GM19468 (cell line): ENCODE data around the gene FNDC11.
"Not testable (repeated sequence)": the region's sequence is repeated elsewhere in the genome, so short reads cannot be mapped to it uniquely, and the experiment has no call there.

Experiments
- ATAC-seq: cut with Tn5 transposase; IDR thresholded peaks from one replicate; pipeline ENCODE4 v1.9.1; 2021; ENCODE audit warnings: mild to moderate bottlenecking, moderate library complexity, moderate number of reproducible peaks; ENCODE audit not compliant: unreplicated experiment; ENCODE audit errors: extremely low read depth

FNDC11 gene

GRCh38 chr20:63552481-63553249, 1.3 kb upstream of the FNDC11 start:
- no peak for ATAC-seq

DNA sequence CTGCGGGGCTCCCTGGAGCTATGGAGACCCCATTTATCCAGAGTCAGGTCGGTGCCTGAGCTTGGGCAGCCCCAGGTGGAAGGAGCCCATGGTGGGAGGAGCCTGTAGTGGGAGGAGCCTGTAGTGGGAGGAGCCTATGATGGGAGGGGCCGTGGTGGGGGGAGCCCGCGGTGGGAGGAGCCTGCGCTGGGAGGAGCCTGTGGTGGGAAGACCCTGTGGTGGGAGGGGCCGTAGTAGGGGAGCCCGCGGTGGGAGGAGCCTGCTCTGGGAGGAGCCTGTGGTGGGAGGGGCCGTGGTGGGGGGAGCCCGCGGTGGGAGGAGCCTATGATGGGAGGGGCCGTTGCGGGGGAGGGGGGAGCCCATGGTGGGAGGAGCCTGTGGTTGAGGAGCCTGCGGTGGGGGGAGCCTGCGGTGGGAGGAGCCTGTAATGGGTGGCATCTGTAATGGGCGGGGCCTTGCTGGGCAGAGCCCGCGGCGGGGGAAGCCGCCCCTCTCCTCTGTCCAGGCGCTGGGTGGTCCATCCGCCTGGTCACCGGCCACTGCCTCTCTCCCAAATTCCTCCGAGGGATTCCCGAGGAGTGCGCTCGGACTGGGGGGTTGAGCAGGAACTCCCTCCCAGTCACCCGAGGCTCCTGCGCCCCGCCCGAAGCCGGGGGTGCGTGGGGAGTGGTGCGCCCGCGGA, 567 bp upstream of the FNDC11 start:
- ATAC-seq = no peak

GRCh38 chr20:63554361-63555278, 661 bp downstream of the FNDC11 start:
- ATAC-seq = no peak

DNA sequence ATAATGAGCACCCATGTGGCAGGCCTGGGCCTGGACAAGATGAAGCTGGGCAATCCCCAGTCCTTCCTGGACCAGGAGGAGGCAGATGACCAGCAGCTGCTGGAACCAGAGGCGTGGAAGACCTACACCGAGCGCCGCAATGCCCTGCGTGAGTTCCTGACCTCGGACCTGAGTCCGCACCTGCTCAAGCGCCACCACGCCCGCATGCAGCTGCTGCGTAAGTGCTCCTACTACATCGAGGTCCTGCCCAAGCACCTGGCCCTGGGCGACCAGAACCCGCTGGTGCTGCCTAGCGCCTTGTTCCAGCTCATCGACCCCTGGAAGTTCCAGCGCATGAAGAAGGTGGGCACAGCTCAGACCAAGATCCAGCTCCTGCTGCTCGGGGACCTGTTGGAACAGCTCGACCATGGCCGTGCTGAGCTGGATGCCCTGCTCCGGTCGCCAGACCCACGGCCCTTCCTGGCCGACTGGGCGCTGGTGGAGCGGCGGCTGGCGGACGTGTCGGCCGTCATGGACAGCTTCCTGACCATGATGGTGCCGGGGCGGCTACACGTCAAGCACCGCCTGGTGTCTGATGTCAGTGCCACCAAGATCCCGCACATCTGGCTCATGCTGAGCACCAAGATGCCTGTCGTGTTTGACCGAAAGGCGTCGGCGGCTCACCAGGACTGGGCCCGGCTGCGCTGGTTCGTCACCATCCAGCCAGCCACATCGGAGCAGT, 1.9 kb downstream of the FNDC11 start:
- no peak for ATAC-seq

GRCh38 chr20:63556873-63557478, 3.0 kb downstream of the FNDC11 start:
- ATAC-seq = no peak

GRCh38 chr20:63557481-63557891, 3.5 kb downstream of the FNDC11 start:
- ATAC-seq = no peak

DNA sequence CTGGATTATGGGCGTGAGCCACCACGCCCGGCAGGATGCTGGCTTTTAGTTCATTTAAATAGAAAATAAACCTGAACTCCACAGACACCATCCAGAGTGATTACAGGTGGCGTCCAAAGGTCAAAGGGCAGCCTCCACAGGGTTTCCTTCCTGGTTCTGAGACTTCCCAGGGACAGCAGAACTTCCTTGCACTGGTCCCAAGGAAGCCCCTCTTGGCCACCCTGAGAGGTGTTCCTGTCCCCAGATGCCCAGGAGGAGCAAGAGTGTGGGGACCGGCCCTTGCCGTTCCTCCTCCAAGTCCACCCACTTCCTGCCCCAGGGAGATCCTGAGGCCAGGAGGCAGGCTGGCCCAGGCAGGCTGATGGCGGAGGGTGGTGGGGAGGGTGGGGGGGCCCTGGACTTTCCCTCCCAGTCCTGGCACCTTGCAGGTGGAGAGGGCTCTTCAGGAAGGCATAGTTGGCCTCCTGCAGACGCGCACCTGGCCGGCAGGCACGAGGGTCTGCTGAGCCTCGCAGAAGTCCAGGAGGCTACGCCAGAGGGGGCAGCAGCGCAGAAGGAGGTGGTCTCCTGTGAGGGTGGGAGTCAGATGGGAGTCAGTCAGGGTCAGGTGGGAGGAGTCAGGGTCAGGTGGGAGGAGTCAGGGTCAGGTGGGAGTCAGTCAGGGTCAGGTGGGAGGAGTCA, 5.0 kb downstream of the FNDC11 start:
- ATAC-seq = no peak

DNA sequence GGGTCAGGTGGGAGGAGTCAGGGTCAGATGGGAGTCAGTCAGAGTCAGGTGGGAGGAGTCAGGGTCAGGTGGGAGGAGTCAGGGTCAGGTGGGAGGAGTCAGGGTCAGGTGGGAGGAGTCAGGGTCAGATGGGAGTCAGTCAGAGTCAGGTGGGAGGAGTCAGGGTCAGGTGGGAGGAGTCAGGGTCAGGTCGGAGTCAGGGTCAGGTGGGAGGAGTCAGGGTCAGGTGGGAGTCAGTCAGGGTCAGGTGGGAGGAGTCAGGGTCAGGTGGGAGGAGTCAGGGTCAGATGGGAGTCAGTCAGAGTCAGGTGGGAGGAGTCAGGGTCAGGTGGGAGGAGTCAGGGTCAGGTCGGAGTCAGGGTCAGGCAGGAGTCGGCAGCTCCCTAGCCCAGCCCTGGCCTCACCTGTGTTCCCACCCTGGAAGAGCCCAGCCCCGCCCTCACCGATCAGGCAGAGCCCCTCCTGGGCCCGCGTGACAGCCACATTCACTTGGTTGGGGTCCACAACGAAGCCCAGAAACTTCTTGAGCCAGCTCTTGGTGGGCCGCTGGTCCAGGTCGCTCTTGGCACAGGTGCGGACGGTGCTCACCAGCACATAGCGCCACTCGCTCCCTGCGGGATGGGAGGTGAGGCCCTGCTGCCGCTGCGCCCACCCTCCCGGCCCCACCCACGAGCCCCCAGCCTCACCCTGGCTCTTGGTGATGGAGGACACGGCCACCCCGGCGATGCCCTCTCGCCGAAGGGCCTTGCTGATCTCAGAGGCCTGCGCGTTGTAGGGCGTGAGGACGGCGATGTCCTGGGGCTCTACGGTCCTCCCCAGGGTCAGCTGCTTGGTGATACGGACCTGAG, 5.8 kb downstream of the FNDC11 start:
- ATAC-seq = not testable (repeated sequence)

GRCh38 chr20:63560333-63560805, 6.4 kb downstream of the FNDC11 start:
- no peak for ATAC-seq

DNA sequence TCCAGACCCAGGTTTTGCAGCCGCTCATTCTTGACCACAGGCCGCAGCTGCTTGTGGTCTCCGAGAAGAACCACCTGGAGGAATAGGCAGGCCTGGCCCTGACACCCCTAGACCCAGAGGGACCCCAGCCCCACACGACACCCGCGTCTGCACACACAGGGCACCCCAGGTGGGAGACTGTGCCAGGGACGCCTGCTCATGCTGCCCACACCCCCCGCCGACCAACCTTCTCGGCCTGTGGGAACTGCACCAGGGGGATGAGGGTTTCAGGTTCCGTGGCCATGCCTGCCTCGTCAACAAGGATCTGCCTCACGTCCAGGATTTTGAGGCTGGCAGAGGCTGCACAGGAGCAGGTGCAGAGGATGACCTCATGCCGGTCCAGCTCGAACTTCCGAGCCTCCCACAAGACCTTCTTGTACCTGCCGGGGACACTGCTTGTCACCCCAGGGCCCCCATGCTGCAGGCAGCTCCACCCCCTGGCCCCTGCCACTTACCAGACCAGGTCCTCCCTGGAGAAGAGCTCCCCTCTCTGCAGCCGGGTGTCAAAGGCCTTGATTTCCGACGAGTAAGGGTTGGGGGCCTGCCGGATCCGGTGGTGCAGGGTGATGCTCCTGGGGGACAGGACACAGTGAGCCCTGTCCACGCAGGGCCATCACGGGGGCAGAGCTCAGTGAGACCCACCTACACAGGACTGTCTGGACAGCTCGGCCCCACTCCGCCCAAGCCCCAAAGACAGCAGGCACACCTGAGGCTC, 7.1 kb downstream of the FNDC11 start:
- no peak for ATAC-seq

DNA sequence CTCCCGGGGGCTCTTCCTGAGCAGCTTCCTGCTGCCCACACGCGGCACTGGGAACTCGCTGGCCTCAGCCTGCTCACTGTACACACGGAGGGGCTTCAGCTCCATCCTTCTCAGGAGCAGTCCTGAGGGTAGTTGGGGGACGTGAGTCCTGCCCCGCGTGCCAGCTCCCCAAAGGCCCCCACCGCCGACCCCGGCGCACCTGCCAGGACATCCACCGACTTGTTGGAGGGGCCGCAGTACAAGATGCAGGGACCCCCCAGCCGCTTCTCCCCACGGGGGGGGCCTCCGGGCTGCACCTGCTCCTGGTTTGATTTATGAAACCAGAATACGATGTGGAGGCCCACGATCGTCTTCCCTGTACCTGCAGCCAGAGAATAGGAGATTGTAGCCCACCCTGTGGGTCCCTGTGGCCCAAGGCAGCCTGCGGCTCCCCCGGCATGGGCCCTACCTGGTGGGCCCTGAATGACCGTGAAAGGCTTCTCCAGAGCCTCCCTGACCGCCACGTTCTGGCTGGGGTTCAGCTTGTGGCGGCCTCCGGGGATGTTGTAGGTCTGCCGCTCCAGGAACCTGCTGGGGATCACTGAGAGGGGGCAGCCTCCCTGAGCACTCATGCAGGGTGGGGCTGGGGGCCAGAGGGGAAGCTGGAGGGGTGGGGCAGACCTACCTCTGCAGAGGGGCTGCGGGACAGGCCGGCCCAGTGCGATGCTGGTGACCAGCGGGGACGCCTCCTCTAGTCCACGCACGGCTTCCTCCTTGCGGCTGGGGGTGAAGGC, 7.9 kb downstream of the FNDC11 start:
- ATAC-seq = no peak

GRCh38 chr20:63562461-63563224, 8.7 kb downstream of the FNDC11 start:
- ATAC-seq = no peak

DNA sequence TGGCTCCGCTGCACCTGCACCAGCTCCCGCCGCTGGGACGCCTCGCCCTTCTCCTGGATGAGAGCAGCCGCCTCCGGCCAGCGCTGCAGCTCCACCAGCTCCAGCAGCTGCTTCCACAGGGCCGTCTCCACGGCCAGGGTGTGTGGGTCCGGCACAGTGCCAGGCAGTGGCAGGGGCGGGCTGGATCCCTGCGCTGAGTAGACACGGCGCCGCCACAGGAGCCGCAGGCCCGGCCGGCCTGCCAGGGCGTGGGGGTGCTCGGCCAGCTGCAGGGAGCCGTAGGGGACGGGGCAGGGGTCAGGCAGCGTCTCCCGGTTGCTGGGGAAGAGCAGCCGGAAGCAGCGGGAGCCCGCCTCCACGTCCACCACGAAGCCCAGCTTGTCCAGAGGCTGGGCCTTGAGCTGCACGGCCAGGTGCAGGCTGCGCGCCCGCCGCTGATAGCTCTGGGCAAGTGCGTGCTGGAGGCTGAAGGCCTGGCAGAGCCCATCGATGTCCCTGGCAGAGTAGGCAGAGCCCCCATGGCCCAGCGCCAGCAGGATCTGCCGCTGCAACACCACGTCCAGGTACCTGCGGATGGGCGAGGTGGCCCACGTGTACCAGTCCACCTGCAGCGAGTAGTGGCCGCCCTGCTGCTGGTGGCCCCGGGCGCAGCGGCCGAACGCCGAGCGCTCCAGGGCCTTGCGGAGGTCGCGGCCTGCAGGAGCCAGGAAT, 9.4 kb downstream of the FNDC11 start:
- no peak for ATAC-seq

- ATAC-seq = no peak
These were observed 10.3 kb downstream of the FNDC11 start for GRCh38 chr20:63564036-63564810.
